Measurements from ENCODE around the gene SPRR2E.
"Not testable (repeated sequence)": the region's sequence is repeated elsewhere in the genome, so short reads cannot be mapped to it uniquely, and the experiment has no call there.

SPRR2E gene

DNA sequence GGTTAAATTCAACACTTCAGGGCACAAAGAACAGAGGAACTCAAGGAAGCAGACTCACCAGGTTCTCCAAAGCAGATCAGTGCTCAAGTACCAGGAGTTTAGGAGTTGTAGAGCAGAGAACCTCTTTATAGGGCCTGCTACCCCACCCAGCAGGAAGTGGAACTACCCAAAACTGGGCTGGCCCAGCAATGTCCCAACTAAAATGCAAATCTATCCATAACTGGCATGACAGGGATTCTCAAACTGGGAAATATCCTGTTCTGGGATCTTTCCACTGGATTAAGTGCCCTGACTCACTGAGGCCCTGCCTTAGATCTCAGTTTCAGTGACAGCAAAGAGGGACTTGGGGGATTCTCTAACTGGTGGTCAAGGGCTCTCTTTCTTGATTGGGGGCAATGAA, at the start of gene SPRR2E:
Gene SPRR2E, minus strand, starts transcription at position 101 of the 400 bp plus-strand sequence. CDS start 775 bp downstream, outside the sequence.
- DNase-seq, result no peak

DNA sequence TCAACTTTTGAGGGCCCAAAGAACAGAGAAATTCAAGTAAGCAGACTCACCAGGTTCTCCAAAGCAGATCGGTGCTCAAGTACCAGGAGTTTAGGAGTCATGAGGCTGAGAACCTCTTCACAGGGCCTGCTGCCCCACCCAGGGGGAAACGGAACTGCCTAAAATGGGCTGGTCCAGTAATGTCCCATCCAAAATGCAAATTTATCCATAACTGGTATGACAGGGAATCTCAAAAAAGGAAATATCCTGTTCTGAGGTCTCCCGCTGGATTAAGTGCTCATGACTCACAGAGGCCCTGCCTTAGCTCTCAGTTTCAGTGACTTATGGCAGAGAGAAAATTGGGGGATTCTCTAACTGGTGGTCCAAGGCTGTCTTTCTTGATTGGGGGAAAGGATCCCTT, 47.1 kb upstream of the SPRR2E start:
- DNase-seq, result no peak

DNA sequence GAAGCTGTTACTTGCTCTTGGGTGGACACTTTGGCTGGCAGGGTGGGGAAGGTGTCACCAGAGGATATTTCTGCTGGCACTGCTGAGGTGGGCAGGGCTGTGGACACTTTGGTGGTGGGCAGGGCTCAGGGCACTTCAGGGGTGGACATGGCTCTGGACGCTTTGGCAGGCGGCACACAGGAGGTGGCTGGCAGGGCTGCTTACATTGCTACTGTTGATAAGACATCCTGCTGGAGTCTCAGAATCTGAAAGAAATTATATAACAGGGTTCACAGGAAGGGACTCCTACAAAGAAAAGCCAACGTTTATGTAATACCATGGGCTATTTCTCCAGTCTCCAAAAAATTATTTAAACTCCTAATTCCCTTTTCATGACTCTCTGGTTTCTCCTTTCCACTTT, 46.2 kb upstream of the SPRR2E start:
- no peak for DNase-seq

DNA sequence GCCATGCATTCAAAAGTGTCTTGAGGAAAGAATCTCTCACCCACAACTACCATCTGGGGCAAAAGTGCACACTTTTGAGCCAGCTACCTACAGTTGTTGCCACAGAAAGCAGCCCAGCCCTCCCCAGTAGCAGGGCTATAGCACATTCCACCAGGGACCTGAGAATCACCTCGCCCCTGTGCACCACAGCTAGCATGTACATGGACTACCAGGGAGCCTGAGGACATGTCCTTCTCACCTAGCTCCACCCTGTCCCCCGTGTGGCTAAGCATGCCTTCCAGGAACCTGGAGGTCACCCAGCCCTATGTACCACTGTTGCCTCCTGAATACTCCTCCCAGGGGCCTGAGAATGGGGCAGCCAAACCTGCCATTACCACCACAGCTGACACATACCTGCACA, 39.4 kb upstream of the SPRR2E start:
- no peak for DNase-seq

DNA sequence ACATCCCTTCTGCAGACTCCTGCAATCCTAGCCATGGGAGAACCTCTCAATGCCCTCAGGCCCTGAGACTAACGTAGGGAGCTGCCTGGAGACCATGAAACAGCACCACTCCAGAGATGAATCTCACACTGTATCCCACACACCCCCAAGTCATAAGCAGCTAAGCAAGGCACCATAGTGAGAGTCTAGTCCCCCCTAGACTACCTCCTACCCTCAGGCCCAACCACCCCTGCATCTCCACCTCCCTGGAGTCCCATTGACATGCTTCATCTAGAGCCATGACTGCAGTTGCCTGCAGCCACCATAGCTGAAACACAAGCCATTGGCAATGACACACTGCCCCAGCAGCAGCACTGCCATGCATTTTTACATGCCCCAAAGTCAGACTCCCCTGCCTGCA, 38.9 kb upstream of the SPRR2E start:
- DNase-seq, result no peak

DNA sequence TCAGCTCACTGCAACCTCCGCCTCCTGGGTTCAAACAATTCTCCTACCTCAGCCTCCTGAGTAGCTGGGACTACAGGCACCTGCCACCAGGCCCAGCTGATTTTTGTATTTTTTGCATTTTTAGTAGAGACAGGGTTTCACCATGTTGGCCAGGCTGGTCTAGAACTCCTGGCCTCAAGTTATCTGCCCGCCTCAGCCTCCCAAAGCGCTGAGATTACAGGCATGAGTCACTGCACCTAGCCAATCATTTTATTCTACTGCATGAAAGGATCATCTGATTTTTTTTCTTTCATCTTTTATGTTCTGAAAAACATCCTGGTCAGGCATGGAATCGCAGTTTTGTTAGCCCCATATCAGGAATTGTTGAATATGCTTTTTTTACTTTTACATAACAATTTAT, 34.4 kb upstream of the SPRR2E start:
- not testable (repeated sequence) for DNase-seq

DNA sequence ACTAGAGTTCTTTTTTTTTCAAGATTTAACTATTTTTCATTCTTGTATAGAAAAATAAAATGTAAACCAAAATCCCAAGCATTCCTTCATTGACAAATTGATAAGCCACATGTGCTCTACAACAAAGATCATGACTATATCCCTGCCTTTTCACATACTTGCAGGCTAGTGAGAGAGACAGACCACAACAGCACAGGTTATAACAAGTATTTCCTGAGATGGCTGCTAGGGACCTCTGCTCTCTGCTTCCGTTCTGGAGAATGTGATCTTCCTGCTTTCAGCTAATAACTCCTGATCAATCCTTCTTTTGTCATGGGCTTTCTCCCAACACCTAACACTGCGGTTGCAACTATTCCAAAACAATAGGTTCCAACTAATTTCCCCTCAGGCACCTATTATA, 33.0 kb upstream of the SPRR2E start:
- DNase-seq, result no peak

DNA sequence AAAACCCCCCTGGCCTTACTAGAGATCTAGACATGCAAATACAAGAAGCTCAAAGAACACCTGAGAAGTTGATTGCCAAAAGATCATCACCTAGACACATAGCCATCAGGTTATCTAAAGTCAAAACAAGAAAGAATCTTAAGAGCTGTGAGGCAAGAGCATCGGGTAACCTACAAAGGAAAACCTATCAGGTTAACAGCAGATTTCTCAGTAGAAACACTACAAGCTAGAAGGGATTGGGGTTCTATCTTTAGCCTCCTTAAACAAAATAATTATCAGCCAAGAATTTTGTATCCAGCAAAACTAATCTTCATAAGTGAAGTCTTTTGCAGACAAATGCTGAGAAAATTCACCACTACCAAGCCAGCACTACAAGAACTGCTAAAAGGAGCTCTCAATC, 31.2 kb upstream of the SPRR2E start:
- no peak for DNase-seq

DNA sequence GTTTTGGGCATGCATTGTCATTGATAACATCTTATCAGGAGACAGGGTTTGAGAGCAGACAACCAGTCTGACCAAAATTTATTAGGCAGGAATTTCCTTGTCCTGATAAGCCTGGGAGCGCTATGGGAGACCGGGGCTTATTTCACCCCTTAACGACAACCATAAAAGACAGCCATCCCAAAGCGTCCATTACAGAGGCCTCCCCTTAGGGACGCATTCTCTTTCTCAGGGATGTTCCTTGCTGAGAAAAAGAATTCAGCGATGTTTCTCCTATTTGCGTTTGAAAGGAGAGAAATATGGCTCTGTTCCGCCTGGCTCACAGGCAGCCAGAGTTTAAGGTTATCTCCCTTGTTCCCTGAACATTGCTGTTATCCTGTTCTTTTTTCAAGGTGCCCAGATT, 29.5 kb upstream of the SPRR2E start:
- DNase-seq, result not testable (repeated sequence)

DNA sequence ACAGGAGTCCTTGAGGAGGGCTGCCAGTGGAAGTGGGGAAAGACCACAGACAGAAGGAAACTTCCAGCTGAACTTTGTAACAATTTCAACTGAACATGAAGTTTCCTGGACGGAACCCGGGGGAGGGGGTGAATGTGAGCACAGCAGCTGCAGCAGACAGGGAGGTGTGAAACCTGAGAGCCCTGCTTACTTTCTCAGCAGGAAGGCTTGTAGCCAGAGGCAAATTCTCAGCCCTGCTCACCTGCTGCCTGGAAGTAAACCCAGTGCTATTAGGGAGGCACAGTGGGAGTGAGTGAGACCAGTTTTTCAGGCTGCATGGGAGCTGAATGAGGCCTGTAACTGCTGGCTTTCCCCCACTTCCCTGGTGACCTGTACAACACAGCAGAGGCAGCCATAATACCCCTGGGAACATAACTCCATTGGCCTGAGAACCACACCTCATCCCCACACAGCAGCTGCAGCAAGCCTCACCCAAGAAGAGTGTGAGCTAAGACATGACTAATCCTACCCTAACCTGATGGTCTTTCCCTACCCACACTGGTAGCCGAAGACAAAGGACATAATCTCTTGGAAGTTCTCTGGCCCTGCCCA, 28.6 kb upstream of the SPRR2E start:
- no peak for DNase-seq

DNA sequence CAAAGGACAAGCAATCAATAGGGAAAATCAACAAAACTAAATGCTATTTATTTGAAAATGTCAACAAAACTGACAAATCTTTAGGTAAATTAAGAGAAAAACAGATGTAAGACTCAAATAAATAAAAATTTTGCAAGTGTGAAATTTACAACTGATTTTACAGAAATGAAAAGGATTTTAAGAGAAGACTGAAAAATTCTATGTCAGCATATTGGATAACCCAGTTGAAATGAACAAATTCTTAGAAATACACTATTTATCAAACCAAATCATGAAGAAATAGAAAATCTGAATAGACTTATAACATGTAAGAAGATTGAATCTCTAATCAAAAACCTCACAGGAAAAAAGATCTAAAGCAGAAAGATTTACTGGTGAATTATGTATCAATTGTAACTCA, 26.6 kb upstream of the SPRR2E start:
- no peak for DNase-seq

DNA sequence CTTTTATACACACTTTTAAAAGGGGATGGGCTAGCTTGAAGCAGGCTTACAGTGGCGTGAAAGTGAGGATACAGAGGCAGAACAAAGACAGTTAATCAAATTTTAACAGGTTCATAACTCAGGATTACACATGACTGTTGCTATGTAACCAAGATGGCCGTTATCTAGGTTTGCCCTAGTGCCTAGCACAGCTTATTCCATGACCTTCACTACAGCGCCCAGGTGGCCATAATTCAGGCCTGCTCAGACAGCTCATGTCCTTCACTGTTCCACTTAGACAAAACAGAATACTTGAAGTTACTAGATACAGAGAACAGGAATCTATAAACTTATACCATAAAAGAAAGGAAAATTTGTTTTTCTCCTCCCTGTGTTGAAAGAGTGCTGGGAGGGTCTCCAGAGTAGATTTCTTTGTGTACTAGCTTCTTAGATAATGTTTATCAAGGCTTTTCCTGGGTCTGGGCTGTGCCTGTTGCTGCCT, 25.2 kb upstream of the SPRR2E start:
- DNase-seq, result no peak

DNA sequence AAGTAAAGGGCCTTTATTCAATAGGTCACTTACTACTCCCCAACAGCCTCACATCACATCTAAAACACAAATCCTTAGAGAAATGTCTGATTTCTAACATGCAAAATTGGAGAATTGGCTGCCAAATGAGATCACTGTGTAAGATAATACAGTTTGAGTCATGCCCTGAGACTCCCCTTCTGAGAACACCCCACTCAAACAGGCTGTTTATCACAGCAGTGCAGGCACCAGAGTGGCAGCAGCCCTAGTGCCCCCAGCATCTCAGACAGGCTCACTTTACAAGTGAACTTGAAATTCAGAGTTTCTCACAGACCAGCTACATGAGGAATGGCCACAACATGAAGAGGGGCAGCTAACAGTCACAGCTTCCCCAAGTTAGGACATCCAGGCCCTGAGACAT, 20.9 kb upstream of the SPRR2E start:
- DNase-seq, result not testable (repeated sequence)

DNA sequence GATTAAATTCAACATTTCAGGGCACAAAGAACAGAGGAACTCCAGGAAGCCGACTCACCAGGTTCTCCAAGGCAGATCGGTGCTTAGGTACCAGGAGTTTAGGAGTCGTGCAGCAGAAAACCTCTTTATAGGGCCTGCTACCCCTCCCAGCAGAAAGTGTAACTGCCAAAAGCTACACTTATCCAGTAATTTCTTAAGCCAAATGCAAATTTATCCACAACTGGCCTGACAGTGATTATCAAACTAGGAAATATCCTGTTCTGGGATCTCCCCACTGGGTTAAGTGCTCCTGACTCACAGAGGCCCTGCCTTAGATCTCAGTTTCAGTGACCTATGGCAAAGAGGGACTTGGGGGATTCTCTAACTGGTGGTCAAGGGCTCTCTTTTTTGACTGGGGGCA, 19.1 kb upstream of the SPRR2E start, which contains the start of gene SPRR2F:
Gene SPRR2F, minus strand, starts transcription at position 101 of the 400 bp plus-strand sequence. CDS start 783 bp downstream, outside the sequence.
- no peak for DNase-seq

DNA sequence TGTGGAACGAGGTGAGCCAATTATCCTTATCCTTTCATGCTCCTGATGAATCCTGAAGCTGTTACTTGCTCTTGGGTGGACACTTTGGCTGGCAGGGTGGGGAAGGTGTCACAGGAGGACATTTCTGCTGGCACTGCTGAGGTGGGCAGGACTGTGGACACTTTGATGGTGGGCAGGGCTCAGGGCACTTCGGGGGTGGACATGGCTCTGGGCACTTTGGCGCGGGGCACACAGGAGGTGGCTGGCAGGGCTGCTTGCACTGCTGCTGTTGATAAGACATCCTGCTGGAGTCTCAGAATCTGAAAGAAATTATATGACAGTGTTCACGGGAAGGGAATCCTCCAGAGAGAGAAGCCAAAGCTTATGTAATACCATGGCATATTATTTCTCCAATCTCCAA, 18.1 kb upstream of the SPRR2E start:
- DNase-seq, result not testable (repeated sequence)

DNA sequence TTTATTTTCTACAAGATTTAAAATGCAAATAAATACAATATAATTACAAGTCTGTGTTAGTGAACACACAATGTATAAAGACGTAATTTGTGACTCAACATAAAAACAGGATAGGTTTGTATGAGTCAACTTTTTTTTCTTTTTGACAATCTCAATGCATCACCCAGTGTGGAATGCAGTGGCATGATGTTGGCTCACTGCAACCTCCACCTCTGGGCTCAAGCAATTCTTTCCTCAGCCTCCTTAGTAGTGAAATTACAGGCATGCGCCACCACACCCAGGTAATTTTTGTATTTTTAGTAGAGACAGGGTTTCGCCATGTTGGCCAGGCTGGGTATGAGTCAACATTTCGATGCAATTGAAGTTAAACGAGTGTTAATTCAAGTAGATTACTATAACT, 5.9 kb upstream of the SPRR2E start:
- DNase-seq, result no peak

DNA sequence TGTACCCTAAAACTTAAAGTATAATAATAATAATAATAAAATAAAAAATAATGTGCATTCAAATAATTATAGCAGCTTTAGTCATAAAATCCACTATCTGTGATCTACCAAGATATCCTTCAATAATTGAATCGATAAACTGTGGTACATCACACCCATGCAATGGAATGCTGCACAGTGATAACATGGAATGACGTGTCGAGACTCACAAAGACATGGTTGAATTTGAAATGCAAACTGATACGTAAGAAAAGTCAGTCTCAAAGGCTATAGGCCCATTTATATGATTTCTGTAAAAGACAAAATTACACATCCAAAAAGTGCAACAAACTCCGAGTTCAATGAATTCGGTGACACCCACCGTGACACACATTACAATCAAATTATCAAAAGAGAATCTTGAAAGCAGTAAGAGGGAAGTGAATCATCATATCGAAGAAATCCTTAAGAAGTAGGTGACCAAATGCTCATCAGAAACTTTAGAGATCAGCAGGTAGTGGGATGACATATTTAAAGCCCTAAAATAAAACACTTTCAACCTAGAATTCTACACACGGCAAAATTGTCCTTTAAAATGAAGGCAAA, 5.2 kb upstream of the SPRR2E start:
- no peak for DNase-seq

DNA sequence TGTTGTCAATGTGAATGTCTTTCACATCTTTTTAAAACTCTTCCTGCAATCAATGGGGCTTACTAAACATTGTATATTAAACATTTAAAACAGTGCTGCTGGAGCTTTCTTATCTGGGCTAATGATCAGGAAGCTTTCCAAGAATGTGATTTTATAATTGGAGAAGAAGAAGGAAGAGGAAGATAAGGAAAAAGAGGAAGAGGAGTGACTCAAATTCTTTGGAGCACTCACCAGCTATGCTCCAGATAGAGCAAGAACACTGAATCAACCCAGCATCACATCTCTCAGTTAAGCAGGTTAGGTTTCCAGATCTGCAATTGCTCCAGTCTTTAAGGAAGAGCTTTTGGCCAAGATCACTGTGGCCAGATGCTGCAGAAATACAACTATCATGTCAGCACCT, 1.4 kb upstream of the SPRR2E start:
- no peak for DNase-seq

DNA sequence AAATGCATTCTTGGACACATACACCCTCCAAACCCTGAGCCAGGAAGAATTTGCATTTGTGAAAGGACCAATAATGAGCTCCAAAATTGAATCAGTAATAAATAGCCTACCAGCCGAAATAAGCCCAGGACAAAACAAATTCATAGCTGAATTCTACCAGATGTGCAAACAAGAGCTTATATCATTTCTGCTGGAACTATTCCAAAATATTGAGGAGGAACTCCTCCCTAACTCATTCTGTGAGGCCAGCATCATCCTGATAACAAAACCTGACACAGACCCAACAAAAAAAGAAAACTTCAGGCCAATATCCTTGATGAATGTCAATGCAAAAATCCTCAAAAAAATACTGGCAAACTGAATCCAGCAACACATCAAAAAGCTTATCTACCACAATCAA, 6.7 kb downstream of the SPRR2E start:
- no peak for DNase-seq

DNA sequence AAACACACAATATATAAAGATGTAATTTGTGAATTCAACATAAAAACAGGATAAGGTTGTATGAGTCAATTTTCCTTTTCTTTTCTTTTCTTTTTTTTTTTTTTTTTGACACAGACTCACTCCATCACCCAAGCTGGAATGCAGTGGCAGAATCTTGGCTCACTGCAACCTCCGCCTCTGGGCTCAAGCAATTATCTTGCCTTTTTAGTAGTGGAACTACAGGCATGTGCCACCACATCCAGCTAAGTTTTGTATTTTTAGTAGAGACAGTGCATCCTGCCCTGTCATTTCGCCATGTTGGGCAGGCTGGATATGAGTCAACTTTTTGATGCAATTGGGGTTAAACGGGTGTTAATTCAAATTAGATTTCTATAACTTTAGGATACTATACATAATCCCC, 12.6 kb downstream of the SPRR2E start:
- DNase-seq, result no peak

DNA sequence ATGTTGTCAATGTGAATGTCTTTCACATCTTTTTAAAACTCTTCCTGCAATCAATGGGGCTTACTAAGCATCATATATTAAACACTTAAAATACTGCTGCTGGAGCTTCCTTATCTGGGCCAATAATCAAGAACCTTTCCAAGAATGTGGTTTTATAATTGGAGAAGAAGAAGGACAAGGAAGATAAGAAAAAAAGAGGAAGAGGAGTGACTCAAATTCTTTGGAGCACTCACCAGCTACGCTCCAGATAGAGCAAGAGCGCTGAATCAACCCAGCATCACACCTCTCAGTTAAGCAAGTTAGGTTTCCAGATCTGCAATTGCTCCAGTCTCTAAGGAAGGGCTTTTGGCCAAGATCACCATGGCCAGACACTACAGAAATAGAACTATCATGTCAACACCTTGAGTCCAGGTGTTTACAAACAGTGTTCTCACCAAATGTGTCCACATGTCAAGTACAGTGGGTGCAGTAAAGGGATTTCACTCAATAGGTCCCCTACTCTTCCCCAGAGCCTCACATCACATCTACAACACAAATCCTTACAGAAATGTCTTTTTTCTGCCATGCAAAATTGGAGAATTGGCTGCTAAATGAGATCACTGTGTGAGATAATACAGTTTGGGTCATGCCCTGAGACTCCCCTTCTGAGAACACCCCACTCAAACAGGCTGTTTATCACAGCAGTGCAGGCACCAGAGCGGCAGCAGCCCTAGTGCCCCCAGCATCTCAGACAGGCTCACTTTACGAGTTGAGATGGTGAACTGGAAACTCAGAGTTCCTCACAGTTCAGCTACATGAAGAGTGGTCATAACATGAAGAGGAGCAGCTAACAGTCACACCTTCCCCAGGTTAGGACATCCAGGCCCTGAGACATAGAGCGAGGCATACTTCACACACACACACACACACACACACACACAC, 21.3 kb downstream of the SPRR2E start:
- no peak for DNase-seq

DNA sequence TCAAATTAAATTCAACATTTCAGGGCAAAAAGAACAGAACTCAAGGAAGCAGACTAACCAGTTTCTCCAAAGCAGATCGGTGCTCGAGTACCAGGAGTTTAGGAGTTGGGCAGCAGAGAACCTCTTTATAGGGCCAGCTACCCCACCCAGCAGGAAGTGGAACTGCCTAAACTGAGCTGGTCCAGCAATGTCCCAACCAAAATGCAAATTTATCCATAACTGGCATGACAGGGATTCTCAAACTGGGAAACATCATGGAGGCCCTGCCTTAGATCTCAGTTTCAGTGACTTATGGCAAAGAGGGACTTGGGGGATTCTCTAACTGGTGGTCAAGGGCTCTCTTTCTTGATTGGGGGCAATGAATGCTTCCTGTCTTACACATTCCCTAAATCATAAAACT, 22.8 kb downstream of the SPRR2E start, which contains the start of gene SPRR2B:
Gene SPRR2B, minus strand, starts transcription at position 101 of the 400 bp plus-strand sequence. CDS start 772 bp downstream, outside the sequence.
- no peak for DNase-seq

DNA sequence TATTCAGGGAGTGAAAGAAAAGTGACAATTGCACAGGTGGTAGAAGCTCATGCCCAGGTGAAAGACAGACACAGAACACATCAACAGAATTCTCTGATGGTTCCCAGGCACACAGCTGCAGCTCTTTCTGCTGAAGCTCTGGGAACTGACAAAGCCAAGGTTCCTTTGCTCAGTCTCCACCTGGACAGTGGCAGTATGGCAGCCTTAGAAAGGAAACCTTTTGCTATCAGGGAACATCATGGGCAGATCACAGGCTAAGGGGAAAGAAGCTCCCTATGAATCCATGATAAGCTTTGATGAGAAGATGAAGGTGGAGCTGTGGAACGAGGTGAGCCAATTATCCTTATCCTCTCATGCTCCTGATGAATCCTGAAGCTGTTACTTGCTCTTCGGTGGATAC, 24.1 kb downstream of the SPRR2E start:
- no peak for DNase-seq
